HEK293T (cell line): ENCODE results near the gene PLS1.

Source experiments
- CTCF ChIA-PET: fragments of 350-600 bp; formaldehyde crosslinking; extraction: SDS; loops from one replicate; lab custom pipeline; 2021; ENCODE audit warnings: antibody characterized with exemption, inconsistent platforms; lab: Yijun Ruan, JAX
- POLR2A ChIA-PET: fragments of 350-600 bp; formaldehyde crosslinking; extraction: SDS; loops from one replicate; lab custom pipeline; 2020; ENCODE audit warnings: antibody characterized with exemption, inconsistent platforms; lab: Yijun Ruan, JAX
- DNase-seq: peaks from one replicate; pipeline ENCODE4 v3.0.0; 2012; ENCODE audit warnings: mixed read lengths; ENCODE audit errors: extremely low spot score
- ARNT ChIP-seq: fragments of 450-650 bp; IDR thresholded peaks from 2 replicates; pipeline ENCODE4 v1.6.1; 2017; ENCODE audit warnings: mild to moderate bottlenecking
- BHLHE40 ChIP-seq: fragments of 450-650 bp; IDR thresholded peaks from 2 replicates; pipeline ENCODE4 v1.6.1; 2016; ENCODE audit warnings: mild to moderate bottlenecking, moderate library complexity, borderline replicate concordance
- CTBP1 ChIP-seq: fragments of 450-650 bp; IDR thresholded peaks from 2 replicates; pipeline ENCODE4 v1.6.1; 2016; ENCODE audit warnings: borderline replicate concordance
- ELF4 ChIP-seq: fragments of 450-650 bp; IDR thresholded peaks from 2 replicates; pipeline ENCODE4 v1.6.1; 2017; ENCODE audit warnings: antibody characterized with exemption
- FOXA1 ChIP-seq: fragments of 450-650 bp; IDR thresholded peaks from 2 replicates; pipeline ENCODE4 v1.6.1; 2016; ENCODE audit warnings: mild to moderate bottlenecking
- FOXK2 ChIP-seq: fragments of 450-650 bp; IDR thresholded peaks from 2 replicates; pipeline ENCODE4 v1.6.1; 2016; ENCODE audit warnings: mild to moderate bottlenecking
- FOXM1 ChIP-seq: fragments of 450-650 bp; IDR thresholded peaks from 2 replicates; pipeline ENCODE4 v1.6.1; 2017; ENCODE audit warnings: mild to moderate bottlenecking, borderline replicate concordance
- HDGF ChIP-seq: fragments of 450-650 bp; IDR thresholded peaks from 2 replicates; pipeline ENCODE4 v1.6.1; 2017; ENCODE audit warnings: antibody characterized with exemption, borderline replicate concordance
- L3MBTL2 ChIP-seq: fragments of 450-650 bp; conservative IDR thresholded peaks from 2 replicates; pipeline ENCODE4 v1.6.1; 2016; ENCODE audit warnings: mild to moderate bottlenecking
- LEF1 ChIP-seq: fragments of 450-650 bp; IDR thresholded peaks from 2 replicates; pipeline ENCODE4 v1.6.1; 2017; ENCODE audit warnings: mild to moderate bottlenecking, borderline replicate concordance
- NFRKB ChIP-seq: fragments of 450-650 bp; IDR thresholded peaks from 2 replicates; pipeline ENCODE4 v1.6.1; 2016; ENCODE audit warnings: mild to moderate bottlenecking, moderate library complexity
- PKNOX1 ChIP-seq: fragments of 450-650 bp; IDR thresholded peaks from 2 replicates; pipeline ENCODE4 v1.6.1; 2016
- SP1 ChIP-seq: fragments of 450-650 bp; IDR thresholded peaks from 2 replicates; pipeline ENCODE4 v1.6.1; 2017
- SUZ12 ChIP-seq: fragments of 450-650 bp; IDR thresholded peaks from 2 replicates; pipeline ENCODE4 v1.6.1; 2016; ENCODE audit warnings: mild to moderate bottlenecking
- TARDBP ChIP-seq: fragments of 450-650 bp; IDR thresholded peaks from 2 replicates; pipeline ENCODE4 v1.6.1; 2016
- ZNF384 ChIP-seq: fragments of 450-650 bp; IDR thresholded peaks from 2 replicates; pipeline ENCODE4 v1.6.1; 2016

The PLS1 gene

GRCh38 chr3:142664819-142665218 is 68.6 kb downstream of the PLS1 start:
- CTCF ChIA-PET, result no interaction called here
- no peak for DNase-seq

GRCh38 chr3:142670120-142670519 is 73.9 kb downstream of the PLS1 start:
- TF ChIP-seq FOXK2 (no peak), CTBP1 (no peak), BHLHE40 (no peak), NFRKB (no peak), FOXA1 (no peak), FOXM1 (no peak), SUZ12 (no peak), HDGF (no peak), ZNF384 (no peak), SP1 (no peak)
- DNase-seq, result no peak
- CTCF ChIA-PET, result no interaction called here
- POLR2A ChIA-PET, result no interaction called here

More at GRCh38 chr3:142664819-142665218, 68.6 kb downstream of the PLS1 start:
- TF ChIP-seq LEF1, result no peak
- TF ChIP-seq SUZ12, result no peak
- no peak for TF ChIP-seq FOXA1
- TF ChIP-seq HDGF, result no peak
- TF ChIP-seq CTBP1, result no peak
- no peak for TF ChIP-seq ZNF384
- no peak for TF ChIP-seq PKNOX1
- TF ChIP-seq FOXK2, result no peak
- no peak for TF ChIP-seq BHLHE40
- no peak for TF ChIP-seq SP1
- no peak for TF ChIP-seq ELF4
- no peak for TF ChIP-seq NFRKB
- POLR2A ChIA-PET, result no interaction called here

- TF ChIP-seq BHLHE40 (no peak), PKNOX1 (no peak), FOXK2 (no peak), ELF4 (no peak)
- ChIA-PET POLR2A (no interaction called here), CTCF (interaction anchor here (0.5 kb wide), 1 partner anchor 242 kb away, joined by 3 read pairs; no protein-coding TSS in a partner anchor)
- no peak for DNase-seq
These were observed 80.0 kb downstream of the PLS1 start for GRCh38 chr3:142676151-142676550.

- CTCF ChIA-PET, result no interaction called here
- no peak for DNase-seq
- TF ChIP-seq CTBP1 (no peak), ELF4 (no peak), NFRKB (no peak), BHLHE40 (no peak), ZNF384 (no peak)
- POLR2A ChIA-PET, result interaction anchor here (1.5 kb wide), 1 partner anchor 43 kb away, joined by 3 read pairs; the partner anchor contains the start of gene TRPC1
These were observed 84.5 kb downstream of the PLS1 start for GRCh38 chr3:142680710-142681109.

GRCh38 chr3:142690613-142691012 is 94.4 kb downstream of the PLS1 start:
- TF ChIP-seq NFRKB (no peak), FOXK2 (no peak), ELF4 (no peak), BHLHE40 (no peak), ZNF384 (no peak), SUZ12 (no peak), TARDBP (no peak), FOXA1 (no peak), LEF1 (no peak)
- ChIA-PET POLR2A (no interaction called here), CTCF (no interaction called here)
- no peak for DNase-seq

- ChIA-PET CTCF (no interaction called here), POLR2A (no interaction called here)
- DNase-seq, result no peak
- TF ChIP-seq TARDBP (no peak), SP1 (no peak), FOXM1 (no peak), ELF4 (no peak), BHLHE40 (no peak), L3MBTL2 (no peak), LEF1 (no peak), FOXA1 (no peak), NFRKB (no peak), CTBP1 (no peak), SUZ12 (no peak), PKNOX1 (no peak), FOXK2 (no peak)
These were observed 95.3 kb downstream of the PLS1 start for GRCh38 chr3:142691527-142691926.

GRCh38 chr3:142693136-142693853 is 97.1 kb downstream of the PLS1 start:
- ChIA-PET CTCF (no interaction called here), POLR2A (no interaction called here)
- DNase-seq, result no peak
- TF ChIP-seq FOXM1 (no peak), L3MBTL2 (no peak), ELF4 (no peak), NFRKB (no peak), SUZ12 (no peak), BHLHE40 (no peak), LEF1 (no peak), ARNT (no peak), FOXA1 (no peak), TARDBP (no peak), HDGF (no peak)
